BE2C (cell line): ENCODE data around the gene ITGAV.
A peak's percentile ranks its signal among the peaks of the same experiment; 100 is the strongest.

Experiments
- DNase-seq: peaks from one replicate; pipeline ENCODE4 v3.0.0-alpha.2; 2020
- H3K27me3 ChIP-seq: fragments of 250-450 bp; sonication (Bioruptor Pico); 2 replicates; pipeline ENCODE4 v1.5.1; 2020; ENCODE audit warnings: mild to moderate bottlenecking
- H3K36me3 ChIP-seq: fragments of 250-450 bp; sonication (Bioruptor Pico); 2 replicates; pipeline ENCODE4 v1.5.1; 2020; ENCODE audit warnings: mild to moderate bottlenecking
- H3K4me1 ChIP-seq: fragments of 250-450 bp; sonication (Bioruptor Pico); 2 replicates; pipeline ENCODE4 v1.5.1; 2020
- H3K4me3 ChIP-seq: 2 replicates; pipeline ENCODE4 v1.5.1; 2011; ENCODE audit warnings: low read depth, low read length
- H3K9me3 ChIP-seq: fragments of 250-450 bp; sonication (Bioruptor Pico); 2 replicates; pipeline ENCODE4 v1.5.1; 2020
- TF ChIP-seq, protein P1 (sequence below): IDR thresholded peaks from 2 replicates; pipeline ENCODE4 v1.5.1; 2012; ENCODE audit warnings: mild to moderate bottlenecking, low read depth, low read length

ITGAV gene

DNA sequence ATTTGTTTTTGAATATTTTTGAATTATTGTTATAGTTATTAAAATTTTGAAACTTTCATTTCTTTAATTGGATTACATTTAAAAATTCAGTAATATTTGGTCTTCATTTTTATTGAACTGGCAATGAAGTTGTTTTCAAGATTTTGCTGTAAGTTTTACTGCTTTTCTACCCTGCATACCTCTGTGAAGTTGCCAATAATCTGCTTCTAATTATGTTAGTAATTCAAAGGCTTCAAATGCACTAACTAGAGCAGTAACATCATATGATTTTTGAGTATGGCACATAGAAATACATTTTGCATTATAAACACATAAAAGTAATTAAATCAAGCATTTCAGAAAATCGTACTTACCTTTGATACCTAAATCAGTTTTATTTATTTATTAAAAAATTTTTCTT lies 63.7 kb downstream of the ITGAV start:
- H3K9me3 ChIP-seq: no peaks in the 10 kb centered on the region
- H3K4me1 ChIP-seq: no peaks in the 10 kb centered on the region
- no peak overlapping the region for H3K4me3 ChIP-seq
- no peaks in the 10 kb centered on the region for H3K27me3 ChIP-seq
- no peak for DNase-seq
- H3K36me3 ChIP-seq: no peaks in the 10 kb centered on the region
- TF ChIP-seq, protein P1, sequence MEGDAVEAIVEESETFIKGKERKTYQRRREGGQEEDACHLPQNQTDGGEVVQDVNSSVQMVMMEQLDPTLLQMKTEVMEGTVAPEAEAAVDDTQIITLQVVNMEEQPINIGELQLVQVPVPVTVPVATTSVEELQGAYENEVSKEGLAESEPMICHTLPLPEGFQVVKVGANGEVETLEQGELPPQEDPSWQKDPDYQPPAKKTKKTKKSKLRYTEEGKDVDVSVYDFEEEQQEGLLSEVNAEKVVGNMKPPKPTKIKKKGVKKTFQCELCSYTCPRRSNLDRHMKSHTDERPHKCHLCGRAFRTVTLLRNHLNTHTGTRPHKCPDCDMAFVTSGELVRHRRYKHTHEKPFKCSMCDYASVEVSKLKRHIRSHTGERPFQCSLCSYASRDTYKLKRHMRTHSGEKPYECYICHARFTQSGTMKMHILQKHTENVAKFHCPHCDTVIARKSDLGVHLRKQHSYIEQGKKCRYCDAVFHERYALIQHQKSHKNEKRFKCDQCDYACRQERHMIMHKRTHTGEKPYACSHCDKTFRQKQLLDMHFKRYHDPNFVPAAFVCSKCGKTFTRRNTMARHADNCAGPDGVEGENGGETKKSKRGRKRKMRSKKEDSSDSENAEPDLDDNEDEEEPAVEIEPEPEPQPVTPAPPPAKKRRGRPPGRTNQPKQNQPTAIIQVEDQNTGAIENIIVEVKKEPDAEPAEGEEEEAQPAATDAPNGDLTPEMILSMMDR: no peak

DNA sequence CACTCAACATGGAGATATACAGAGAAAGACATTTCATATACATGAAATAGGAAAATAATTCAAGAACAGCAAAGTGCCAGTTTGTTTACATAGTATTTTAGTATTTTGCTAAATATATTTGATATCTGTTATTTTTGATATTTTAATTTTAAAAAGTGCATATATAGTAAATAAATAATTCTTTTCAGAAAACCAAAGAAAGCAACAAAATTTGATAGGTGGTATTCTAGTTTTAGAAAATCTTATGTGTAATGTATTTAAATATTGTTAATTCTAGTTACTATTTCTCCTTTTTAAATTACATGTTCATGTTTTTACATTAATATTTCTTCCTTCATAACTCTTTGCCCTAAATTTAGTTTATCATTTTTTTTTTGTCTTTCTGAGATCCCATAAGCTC lies 69.5 kb downstream of the ITGAV start:
- Histone ChIP-seq H3K36me3 (no peaks in the 10 kb centered on the region), H3K27me3 (no peaks in the 10 kb centered on the region)
- no peak for DNase-seq

DNA sequence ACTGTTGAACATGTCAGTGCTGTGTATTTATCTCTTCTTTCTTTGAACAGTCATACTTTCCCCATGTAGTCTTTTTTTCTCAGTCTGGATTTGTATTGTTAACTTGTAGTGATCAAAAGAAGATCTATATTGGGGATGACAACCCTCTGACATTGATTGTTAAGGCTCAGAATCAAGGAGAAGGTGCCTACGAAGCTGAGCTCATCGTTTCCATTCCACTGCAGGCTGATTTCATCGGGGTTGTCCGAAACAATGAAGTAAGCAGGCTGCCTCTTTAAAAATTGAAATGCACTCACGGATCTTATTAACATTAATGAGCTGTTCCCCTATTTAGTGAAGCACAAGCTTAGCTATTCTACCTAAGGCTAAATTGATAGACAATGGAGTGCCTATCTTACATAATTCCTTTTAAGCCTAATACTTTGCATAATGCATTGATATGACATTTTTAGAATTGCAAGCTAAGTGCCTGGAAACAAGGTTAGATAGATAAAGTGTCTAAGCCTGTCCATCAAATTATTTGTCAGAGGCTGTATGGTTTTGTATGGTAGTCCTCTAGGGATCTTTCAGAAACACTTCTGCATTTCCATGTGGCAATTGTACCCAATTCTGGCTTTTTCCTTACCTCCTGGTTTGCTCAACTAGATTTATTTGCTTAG lies 74.7 kb downstream of the ITGAV start:
- TF ChIP-seq, protein P1: no peak
- peaks cover 4% of the 10 kb centered on the region for H3K4me1 ChIP-seq
- H3K27me3 ChIP-seq: no peaks in the 10 kb centered on the region
- no peaks in the 10 kb centered on the region for H3K9me3 ChIP-seq
- no peak overlapping the region; the same call in 1 of the 2 replicates for H3K4me3 ChIP-seq
- peak; percentile 10 for DNase-seq
- H3K36me3 ChIP-seq: no peaks in the 10 kb centered on the region; the same call in 1 of the 2 replicates

More for the DNA sequence above, 69.5 kb downstream of the ITGAV start:
- TF ChIP-seq, protein P1: no peak
- Histone ChIP-seq H3K4me1 (peaks cover 4% of the 10 kb centered on the region), H3K9me3 (no peaks in the 10 kb centered on the region), H3K4me3 (no peak overlapping the region)

DNA sequence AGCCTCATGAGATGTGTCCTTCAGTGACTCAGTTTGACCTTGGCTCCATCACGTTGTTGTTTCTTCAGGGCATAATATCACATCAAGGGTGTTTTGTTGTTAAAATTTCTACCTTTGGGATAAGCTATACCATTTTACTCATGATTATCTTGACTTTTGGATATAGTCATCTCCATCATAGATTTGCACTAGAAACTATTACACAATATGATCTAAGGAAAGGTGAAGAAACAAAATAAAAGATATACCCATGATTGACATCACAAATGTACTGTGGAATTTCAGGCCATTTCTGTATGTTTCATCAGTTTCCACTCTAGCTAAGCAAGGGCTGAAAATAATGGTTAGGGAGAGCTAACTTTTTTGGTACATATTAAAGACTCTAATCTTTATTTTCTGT lies 79.3 kb downstream of the ITGAV start:
- no peak overlapping the region for H3K4me3 ChIP-seq
- peaks cover under 1% of the 10 kb centered on the region for H3K4me1 ChIP-seq
- H3K27me3 ChIP-seq: no peaks in the 10 kb centered on the region
- H3K9me3 ChIP-seq: no peaks in the 10 kb centered on the region
- H3K36me3 ChIP-seq: peaks cover 4% of the 10 kb centered on the region; the same call in 1 of the 2 replicates
- TF ChIP-seq, protein P1: no peak
- no peak for DNase-seq

DNA sequence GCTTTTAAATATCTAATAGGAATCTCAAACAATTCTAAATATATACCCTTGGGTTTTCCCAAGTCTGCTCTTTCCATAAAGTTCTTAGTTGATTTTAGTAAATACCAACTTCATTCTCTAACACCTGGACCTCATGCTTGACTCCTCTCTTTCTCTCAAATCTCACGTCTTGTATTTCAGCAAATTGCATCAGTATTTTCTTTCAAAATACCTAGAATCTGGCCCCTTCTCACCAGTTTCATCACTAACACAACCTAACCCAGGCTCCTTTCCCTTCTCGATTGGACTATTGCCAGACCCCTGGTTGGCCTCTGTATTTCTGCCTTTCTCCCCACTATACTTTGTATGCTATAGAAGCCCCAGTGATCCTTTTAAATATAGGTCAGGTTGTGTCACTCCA lies 81.0 kb downstream of the ITGAV start:
- Histone ChIP-seq H3K27me3 (no peaks in the 10 kb centered on the region), H3K9me3 (no peaks in the 10 kb centered on the region), H3K4me1 (no peaks in the 10 kb centered on the region), H3K4me3 (no peak overlapping the region), H3K36me3 (0 out of 2 replicates have a peak, but pooled peaks cover 4% of the 10 kb centered on the region)
- DNase-seq: no peak
- TF ChIP-seq, protein P1: no peak

DNA sequence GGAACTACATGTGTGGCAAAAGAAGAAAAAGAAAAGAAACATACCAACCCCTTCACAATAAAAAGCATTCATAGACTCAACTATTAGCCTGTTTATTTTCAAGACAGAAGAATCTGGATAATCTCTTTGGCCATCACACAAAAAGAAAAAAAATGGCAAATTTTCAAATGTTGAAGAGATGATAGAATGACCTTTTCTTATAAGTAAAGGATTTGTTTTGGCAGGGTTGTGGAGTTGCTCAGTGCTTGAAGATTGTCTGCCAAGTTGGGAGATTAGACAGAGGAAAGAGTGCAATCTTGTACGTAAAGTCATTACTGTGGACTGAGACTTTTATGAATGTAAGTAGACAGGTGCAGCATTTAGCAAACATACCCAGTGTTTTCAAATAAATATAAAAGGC lies 85.5 kb downstream of the ITGAV start:
- DNase-seq: no peak

More for the DNA sequence above, 85.5 kb downstream of the ITGAV start:
- TF ChIP-seq, protein P1: no peak
- Histone ChIP-seq H3K27me3 (no peaks in the 10 kb centered on the region), H3K4me1 (no peaks in the 10 kb centered on the region), H3K9me3 (no peaks in the 10 kb centered on the region), H3K4me3 (no peak overlapping the region), H3K36me3 (0 out of 2 replicates have a peak, but pooled peaks cover 4% of the 10 kb centered on the region)
